Gastroesophageal sphincter (tissue), 3 donors: ENCODE measurements around the gene DPM1.

ENCODE experiments used
- POLR2A ChIP-seq, 2 donors: fragments of 450-650 bp; IDR thresholded peaks; one replicate each; pipeline ENCODE4 v1.6.1; 2017; ENCODE audit warnings: antibody characterized with exemption in 2 of 2, mild to moderate bottlenecking in 2 of 2, moderate library complexity in 1 of 2
- POLR2AphosphoS5 ChIP-seq: sonication (generic); formaldehyde crosslinking; IDR thresholded peaks from one replicate; pipeline ENCODE4 v1.6.1; 2017; ENCODE audit warnings: antibody characterized with exemption
- TF ChIP-seq, protein P1 (sequence below), 4 experiments: fragments of 200-600 bp in 2 of 4; fragments of 450-650 bp in 2 of 4; sonication (generic) in 1 of 4; IDR thresholded peaks; one replicate each; pipeline ENCODE4 v1.5.1; 2017 to 2019; ENCODE audit warnings: antibody characterized with exemption in 4 of 4, mild to moderate bottlenecking in 2 of 4, moderate library complexity in 2 of 4

DNA sequence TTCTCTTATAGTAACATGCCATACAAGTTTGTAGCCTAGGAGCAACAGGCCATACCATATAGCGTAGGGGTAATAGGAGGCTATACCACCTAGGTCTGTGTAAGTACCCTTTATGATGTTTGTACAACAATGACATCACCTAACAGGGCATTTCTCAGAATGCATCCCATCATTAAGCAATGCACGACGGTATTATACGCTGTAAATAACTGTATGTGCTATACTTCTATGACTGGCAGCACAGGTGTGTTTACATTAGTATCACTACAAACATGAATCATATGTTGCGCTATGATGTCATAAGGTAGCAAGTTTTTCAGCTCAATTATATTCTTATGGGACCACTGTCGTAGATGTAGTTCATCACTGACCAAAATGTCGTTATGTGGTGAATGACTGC lies 58.1 kb downstream of the DPM1 start:
- TF ChIP-seq, protein P1, sequence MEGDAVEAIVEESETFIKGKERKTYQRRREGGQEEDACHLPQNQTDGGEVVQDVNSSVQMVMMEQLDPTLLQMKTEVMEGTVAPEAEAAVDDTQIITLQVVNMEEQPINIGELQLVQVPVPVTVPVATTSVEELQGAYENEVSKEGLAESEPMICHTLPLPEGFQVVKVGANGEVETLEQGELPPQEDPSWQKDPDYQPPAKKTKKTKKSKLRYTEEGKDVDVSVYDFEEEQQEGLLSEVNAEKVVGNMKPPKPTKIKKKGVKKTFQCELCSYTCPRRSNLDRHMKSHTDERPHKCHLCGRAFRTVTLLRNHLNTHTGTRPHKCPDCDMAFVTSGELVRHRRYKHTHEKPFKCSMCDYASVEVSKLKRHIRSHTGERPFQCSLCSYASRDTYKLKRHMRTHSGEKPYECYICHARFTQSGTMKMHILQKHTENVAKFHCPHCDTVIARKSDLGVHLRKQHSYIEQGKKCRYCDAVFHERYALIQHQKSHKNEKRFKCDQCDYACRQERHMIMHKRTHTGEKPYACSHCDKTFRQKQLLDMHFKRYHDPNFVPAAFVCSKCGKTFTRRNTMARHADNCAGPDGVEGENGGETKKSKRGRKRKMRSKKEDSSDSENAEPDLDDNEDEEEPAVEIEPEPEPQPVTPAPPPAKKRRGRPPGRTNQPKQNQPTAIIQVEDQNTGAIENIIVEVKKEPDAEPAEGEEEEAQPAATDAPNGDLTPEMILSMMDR (IDR thresholded peaks at IDR 0.05): no peak
- TF ChIP-seq POLR2A (IDR thresholded peaks at IDR 0.05): no peak
- TF ChIP-seq POLR2AphosphoS5: no peak
